Measurements from ENCODE around the gene GPR137.

Gene GPR137, protein sequence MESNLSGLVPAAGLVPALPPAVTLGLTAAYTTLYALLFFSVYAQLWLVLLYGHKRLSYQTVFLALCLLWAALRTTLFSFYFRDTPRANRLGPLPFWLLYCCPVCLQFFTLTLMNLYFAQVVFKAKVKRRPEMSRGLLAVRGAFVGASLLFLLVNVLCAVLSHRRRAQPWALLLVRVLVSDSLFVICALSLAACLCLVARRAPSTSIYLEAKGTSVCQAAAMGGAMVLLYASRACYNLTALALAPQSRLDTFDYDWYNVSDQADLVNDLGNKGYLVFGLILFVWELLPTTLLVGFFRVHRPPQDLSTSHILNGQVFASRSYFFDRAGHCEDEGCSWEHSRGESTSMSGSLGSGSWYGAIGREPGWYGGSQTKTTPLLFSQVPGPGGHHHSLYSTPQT

DNA sequence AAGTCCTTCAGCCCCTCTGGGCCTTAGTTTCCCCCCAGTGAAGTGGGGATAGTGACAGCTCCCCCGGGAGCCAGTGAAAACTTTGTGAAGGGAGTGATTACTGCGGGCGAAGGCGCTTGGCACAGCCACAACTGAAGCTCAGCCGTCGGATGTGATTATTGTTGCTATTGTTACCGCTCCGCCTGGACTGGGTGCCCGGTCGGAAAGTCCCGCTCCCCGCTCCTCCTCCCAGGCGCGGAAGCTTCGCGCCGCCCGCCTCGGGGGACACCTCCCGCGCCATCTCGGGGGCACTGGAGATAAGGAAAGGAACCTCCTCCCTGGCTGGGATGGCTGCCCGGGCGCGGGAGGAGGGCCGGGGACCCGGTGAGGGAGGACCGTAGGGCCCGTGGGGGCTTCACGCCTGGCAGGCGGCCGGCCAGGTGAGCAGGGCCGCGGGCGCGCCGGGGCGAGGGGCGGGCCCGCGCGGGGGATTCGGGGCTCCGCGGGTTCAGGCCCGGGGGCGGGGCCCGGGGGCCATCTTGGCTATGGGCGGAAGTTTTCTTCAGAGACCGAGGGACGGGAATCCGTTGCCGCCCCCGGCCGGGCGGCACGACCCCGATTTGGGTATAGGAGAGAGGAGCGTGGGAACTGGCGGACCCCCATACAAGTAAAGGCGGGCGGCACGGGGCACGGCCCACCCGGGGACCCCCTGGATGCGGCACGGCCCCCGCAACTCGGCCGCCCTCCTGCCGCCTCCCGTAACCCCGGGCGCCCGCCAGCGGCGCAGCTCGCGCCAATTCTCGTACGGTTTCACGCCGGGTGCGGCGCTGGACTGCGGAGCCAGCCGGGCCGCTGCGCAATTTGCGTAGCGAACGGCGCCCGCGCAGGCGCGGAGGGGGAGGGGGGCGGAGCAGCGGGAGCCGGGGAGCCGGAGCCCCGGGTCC lies at the start of gene GPR137:
Gene GPR137 (plus strand): TSS at position 887 of the 923 bp plus-strand sequence. CDS start 677 bp downstream, outside the sequence.
- peak; percentile 71 to 73 for DNase-seq (ENCODE audit: low read depth in 2 of 2)
- TF ChIP-seq, protein P1, sequence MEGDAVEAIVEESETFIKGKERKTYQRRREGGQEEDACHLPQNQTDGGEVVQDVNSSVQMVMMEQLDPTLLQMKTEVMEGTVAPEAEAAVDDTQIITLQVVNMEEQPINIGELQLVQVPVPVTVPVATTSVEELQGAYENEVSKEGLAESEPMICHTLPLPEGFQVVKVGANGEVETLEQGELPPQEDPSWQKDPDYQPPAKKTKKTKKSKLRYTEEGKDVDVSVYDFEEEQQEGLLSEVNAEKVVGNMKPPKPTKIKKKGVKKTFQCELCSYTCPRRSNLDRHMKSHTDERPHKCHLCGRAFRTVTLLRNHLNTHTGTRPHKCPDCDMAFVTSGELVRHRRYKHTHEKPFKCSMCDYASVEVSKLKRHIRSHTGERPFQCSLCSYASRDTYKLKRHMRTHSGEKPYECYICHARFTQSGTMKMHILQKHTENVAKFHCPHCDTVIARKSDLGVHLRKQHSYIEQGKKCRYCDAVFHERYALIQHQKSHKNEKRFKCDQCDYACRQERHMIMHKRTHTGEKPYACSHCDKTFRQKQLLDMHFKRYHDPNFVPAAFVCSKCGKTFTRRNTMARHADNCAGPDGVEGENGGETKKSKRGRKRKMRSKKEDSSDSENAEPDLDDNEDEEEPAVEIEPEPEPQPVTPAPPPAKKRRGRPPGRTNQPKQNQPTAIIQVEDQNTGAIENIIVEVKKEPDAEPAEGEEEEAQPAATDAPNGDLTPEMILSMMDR (IDR thresholded peaks at IDR 0.05; ENCODE audit: low read depth, low read length) = no peak

DNA sequence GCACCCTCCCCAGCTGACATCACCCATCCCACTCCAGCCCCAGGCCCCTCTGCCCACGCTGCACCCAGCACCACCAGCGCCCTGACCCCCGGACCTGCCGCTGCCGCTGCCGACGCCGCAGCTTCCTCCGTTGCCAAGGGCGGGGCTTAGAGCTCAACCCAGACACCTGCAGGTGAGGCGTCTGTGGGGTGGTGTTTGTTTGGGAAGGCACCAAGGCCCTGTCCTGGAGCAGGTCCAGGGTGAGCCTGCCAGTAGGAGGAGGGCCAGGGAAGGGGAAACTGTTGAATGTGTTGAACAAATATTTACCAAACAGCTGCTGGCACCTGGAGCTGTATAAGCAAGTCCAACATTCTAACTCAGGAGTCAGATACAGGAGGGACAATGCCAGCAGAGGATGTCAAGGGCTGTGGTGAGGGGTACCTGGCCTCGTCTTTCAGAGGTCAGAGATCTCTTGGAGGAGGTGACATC lies 48.1 kb upstream of the GPR137 start:
- TF ChIP-seq, protein P1 (IDR thresholded peaks at IDR 0.05; ENCODE audit: low read depth, low read length) = no peak
- H3K4me3 ChIP-seq (replicated peaks in 1 of 2; ENCODE audit: low read depth in 2 of 2, low read length in 2 of 2) = no peak overlapping the region
- no peak for DNase-seq (ENCODE audit: low read depth in 2 of 2)

More for the DNA sequence above, at the start of gene GPR137:
- H3K4me3 ChIP-seq (replicated peaks in 1 of 2; ENCODE audit: low read depth in 2 of 2, low read length in 2 of 2) = peak within 1 kb of the TSS; percentile 76 to 80

DNA sequence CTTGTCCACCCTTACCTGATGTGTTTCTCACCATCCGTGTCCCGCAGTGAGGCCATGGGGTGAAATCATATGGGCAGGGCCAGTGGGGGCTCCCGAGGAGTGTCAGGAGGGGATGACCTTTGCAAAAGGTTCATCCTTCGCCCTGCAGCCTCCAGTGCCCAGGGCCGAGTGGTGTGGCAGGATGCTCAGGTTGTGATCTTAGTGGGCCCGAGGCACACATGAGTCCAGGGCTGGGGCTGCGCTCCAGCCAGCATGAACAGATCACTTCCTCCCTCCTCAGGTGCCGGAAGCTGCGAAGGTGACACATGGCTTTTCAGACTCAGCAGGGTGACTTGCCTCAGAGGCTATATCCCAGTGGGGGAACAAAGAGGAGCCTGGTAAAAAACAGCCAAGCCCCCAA lies 47.6 kb upstream of the GPR137 start:
- no peak for DNase-seq (ENCODE audit: low read depth in 2 of 2)
- TF ChIP-seq, protein P1 (IDR thresholded peaks at IDR 0.05; ENCODE audit: low read depth, low read length) = no peak
- H3K4me3 ChIP-seq (replicated peaks in 1 of 2; ENCODE audit: low read depth in 2 of 2, low read length in 2 of 2) = no peak overlapping the region

DNA sequence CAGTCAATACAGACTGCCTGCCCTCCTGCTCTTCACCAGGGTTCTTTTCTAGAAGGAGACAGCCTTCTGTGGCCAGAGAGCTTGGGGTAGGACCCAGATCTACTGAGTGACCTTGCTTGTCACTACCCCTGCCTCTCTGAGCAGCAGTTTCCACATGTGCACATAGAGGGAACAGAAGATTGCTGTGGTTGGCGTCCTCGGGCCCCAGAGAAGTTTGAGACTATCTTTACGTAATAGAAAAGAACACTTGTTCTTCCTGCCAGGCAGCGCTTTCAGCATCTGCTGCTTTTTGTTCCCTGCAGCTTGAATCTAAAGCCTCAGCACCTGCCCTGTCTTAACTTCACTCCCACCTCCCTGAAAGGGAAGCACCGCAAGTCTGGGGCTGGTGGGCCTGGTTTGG lies 46.6 kb upstream of the GPR137 start:
- TF ChIP-seq, protein P1 (IDR thresholded peaks at IDR 0.05; ENCODE audit: low read depth, low read length) = no peak
- no peak for DNase-seq (ENCODE audit: low read depth in 2 of 2)

DNA sequence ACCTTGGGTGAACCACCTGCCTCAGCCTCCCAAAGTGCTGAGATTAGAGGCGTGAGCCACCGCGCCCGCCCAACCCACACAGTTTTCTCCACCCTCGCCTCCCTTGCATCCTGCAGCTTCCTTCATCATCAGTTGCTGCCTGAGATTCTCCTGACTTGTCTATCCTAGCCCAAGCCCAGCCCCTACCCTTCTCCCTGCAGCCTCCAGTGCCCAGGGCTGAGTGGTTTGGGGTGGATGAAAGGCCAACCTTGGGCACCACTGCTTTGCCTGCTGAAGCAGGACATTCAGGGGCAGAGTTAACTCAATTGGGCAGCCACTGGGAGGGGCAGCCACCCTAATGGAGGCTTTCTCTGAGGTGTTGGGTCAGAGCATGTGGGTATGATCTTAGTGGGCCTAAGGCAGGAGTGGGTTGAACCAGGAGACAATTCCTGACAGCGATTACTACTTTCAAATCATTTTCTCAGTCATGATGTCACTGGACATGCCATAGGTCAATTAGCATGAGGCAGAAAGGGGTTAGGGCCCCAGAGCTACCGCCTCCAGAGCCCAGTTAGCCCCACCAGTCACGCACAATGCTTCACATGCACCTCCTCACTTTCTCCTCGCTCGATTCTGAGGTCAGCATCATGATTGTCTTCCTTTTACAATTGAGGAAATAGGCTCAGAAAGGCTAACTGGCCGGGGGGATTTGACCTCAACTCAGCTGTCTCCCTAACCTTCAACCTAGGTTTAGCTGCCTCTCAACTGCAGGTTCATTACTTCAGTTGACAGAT lies 45.8 kb upstream of the GPR137 start:
- no peak for DNase-seq (ENCODE audit: low read depth in 2 of 2)
- peak overlapping the region; percentile 66 to 78 for H3K4me3 ChIP-seq (replicated peaks in 1 of 2; ENCODE audit: low read depth in 2 of 2, low read length in 2 of 2)
- TF ChIP-seq, protein P1 (IDR thresholded peaks at IDR 0.05; ENCODE audit: low read depth, low read length) = no peak

More for the DNA sequence above, 46.6 kb upstream of the GPR137 start:
- no peak overlapping the region for H3K4me3 ChIP-seq (replicated peaks in 1 of 2; ENCODE audit: low read depth in 2 of 2, low read length in 2 of 2)
